HCEC 1CT (cell line): Measurements from ENCODE around the gene PCDHGA1.
"Not testable (repeated sequence)": the region's sequence is repeated elsewhere in the genome, so short reads cannot be mapped to it uniquely, and the experiment has no call there.

ENCODE experiments used
- DNase-seq: peaks from one replicate; pipeline ENCODE4 v3.0.0-alpha.2; 2017

PCDHGA1 gene

DNA sequence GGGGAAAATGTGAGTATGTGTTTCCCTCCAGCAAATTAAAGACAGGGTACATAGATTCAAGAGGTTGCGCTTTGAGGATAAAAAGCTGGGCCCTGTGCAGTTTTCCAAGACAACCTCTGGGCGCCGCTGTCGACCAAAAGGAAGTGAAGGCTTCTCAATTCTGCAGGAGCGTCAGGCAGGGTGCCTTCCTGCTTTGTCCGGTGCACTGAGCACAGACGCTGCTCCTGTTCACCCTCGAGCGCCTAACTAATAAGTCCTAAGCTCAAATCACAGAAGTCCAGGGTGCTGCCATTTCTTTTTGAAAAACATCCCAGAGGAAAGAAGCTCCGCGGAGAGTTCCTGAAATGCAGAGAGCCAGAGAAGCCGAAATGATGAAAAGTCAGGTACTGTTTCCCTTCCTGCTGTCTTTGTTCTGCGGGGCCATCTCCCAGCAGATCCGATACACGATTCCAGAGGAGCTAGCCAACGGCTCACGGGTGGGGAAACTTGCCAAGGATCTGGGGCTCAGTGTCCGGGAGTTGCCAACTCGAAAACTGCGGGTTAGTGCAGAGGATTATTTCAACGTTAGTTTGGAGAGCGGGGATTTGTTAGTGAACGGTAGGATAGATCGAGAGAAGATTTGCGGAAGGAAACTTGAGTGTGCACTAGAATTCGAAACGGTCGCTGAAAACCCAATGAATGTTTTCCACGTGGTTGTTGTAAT, 19.8 kb downstream of the PCDHGA1 start, which contains the start of gene PCDHGB1:
Gene PCDHGB1, plus strand, starts transcription at position 183 of the 703 bp plus-strand sequence. Its CDS starts 162 bp downstream, at position 345.
- peak; percentile 59 for DNase-seq

DNA sequence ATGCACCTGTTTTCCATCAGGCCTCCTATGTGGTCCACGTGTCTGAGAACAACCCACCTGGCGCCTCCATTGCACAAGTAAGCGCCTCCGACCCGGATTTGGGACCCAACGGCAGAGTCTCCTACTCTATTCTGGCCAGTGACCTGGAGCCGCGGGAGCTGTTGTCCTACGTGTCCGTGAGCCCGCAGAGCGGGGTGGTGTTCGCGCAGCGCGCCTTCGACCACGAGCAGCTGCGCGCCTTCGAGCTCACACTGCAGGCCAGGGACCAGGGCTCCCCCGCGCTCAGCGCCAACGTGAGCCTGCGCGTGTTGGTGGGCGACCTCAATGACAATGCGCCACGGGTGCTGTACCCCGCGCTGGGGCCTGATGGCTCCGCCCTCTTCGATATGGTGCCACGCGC, 21.3 kb downstream of the PCDHGA1 start:
- DNase-seq, result no peak

DNA sequence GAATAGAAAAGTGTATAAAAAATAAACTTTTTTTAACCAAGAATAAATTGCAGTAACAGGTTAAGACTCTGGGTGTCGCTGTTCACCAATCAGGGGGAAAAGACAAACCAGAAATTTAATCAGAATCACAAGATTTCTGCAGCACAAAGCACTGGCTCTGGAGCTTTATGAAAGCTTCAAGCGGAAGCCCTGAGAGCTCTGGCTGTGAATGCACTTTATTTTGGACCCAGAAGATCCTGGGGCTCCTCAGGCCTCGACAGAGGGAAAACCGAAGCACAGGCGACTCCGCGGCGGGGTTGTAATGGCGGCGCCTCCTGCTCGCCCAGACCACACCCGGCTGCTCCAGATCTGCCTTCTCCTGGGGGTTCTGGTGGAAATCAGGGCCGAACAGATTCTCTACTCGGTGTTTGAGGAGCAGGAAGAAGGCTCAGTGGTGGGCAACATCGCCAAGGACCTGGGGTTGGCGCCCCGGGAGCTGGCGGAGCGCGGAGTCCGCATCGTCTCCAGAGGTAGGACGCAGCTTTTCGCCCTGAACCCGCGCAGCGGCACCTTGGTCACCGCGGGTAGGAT, 24.7 kb downstream of the PCDHGA1 start, which contains the start of gene PCDHGA4:
Gene PCDHGA4, plus strand, starts transcription at position 122 of the 570 bp plus-strand sequence. Its CDS starts 87 bp downstream, at position 209.
- DNase-seq, result no peak

- no peak for DNase-seq
Observed at GRCh38 chr5:141355641-141356040, 25.3 kb downstream of the PCDHGA1 start.

DNA sequence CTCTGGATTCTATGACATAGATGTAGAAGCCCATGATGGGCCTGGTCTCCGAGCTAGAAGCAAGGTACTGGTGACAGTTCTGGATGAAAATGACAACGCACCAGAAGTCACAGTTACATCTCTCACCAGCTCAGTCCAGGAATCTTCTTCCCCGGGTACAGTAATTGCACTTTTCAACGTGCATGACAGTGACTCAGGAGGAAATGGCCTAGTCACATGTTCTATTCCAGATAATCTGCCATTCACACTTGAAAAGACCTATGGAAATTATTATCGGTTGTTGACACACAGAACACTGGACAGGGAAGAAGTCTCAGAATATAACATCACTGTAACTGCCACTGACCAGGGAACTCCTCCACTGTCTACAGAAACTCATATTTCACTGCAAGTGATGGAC, 25.8 kb downstream of the PCDHGA1 start:
- no peak for DNase-seq

DNA sequence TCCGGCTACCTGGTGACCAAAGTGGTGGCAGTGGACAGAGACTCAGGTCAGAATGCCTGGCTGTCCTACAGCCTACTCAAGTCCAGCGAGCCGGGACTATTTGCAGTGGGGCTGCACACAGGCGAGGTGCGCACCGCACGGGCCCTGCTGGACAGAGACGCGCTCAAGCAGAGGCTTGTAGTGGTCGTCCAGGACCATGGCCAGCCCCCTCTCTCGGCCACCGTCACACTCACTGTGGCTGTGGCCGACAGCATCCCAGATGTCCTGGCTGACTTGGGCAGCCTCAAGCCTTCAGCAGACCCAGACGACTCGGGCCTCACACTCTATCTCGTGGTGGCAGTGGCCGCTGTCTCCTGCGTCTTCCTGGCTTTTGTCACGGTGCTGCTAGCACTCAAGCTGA, 26.6 kb downstream of the PCDHGA1 start:
- no peak for DNase-seq

DNA sequence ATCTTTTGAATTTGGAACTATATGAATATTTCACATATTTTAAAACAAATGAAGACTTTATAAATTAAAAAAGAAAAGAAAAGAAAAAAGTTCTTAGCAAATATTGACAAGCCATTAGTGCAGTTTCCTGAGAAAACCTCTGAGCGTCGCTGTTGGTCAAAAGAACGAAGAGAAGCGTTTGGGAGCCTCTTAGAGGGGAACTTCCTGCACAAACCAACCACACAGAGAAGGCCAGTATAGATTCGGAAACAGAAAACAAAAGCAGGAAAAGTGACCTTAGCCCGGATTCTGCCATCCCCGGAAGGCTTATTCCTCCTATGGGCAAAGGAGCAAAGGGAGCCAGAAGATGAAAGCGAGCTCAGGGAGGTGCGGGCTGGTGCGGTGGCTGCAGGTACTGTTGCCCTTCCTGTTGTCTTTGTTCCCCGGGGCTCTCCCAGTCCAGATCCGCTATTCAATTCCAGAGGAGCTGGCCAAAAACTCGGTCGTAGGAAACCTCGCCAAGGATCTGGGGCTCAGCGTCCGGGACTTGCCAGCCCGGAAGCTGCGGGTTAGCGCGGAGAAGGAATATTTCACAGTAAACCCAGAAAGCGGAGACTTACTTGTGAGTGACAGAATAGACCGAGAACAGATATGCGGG, 29.6 kb downstream of the PCDHGA1 start, which contains the start of gene PCDHGB2:
Gene PCDHGB2, plus strand, starts transcription at position 205 of the 637 bp plus-strand sequence. Its CDS starts 142 bp downstream, at position 347.
- DNase-seq, result peak; percentile 53

- DNase-seq, result no peak
Observed at GRCh38 chr5:141360685-141361084, 30.4 kb downstream of the PCDHGA1 start.

DNA sequence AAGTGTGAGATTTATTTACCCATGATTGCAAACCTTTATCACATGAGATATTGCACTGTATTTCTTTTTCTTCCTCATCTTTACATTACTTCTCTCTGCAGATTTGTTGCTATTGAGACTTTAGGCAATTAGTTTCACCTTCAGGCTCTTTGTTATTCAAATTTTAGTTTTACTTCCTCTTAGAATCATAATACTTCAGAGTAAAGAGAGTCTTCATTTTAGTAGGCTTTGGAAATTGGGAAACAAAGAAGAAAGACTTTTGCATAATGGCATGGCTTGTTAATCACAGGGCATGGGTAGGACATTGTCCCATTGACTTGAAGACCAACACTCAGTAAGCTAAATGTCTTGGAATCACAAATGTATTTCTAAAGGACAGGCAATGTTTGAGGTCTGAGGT, 32.4 kb downstream of the PCDHGA1 start:
- no peak for DNase-seq

GRCh38 chr5:141363952-141364660, 33.8 kb downstream of the PCDHGA1 start, which contains the start of gene PCDHGA5:
Gene PCDHGA5, plus strand, starts transcription at chr5:141364162. Its CDS starts 169 bp downstream, at chr5:141364331.
- DNase-seq, result no peak

DNA sequence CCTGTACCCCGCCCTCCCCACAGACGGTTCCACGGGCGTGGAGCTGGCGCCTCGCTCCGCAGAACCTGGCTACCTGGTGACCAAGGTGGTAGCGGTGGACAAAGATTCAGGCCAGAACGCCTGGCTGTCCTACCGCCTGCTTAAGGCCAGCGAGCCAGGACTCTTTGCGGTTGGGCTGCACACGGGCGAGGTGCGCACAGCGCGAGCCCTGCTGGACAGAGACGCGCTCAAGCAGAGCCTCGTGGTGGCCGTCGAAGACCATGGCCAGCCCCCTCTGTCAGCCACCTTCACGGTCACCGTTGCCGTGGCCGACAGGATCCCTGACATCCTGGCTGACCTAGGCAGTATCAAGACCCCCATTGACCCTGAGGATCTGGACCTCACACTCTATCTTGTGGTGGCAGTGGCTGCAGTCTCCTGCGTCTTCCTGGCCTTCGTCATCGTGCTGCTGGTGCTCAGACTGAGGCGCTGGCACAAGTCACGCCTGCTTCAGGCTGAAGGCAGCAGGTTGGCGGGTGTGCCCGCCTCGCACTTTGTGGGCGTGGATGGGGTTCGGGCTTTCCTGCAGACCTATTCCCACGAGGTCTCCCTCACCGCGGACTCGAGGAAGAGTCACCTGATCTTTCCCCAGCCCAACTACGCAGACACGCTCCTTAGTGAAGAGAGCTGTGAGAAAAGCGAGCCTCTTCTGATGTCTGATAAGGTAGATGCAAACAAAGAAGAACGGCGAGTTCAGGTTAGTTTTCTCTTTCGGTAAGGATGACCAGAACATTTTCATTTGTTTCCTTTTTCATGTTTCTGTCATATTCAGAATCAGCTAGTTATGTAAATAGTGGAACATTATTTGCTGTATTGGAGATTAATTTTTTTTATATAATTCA, 35.9 kb downstream of the PCDHGA1 start:
- DNase-seq, result no peak

- peak; percentile 77 for DNase-seq
Observed at GRCh38 chr5:141369994-141370848, 39.9 kb downstream of the PCDHGA1 start, which contains the start of gene PCDHGB3. Gene PCDHGB3, plus strand, starts transcription at chr5:141370242. Its CDS starts 153 bp downstream, at chr5:141370395.

DNA sequence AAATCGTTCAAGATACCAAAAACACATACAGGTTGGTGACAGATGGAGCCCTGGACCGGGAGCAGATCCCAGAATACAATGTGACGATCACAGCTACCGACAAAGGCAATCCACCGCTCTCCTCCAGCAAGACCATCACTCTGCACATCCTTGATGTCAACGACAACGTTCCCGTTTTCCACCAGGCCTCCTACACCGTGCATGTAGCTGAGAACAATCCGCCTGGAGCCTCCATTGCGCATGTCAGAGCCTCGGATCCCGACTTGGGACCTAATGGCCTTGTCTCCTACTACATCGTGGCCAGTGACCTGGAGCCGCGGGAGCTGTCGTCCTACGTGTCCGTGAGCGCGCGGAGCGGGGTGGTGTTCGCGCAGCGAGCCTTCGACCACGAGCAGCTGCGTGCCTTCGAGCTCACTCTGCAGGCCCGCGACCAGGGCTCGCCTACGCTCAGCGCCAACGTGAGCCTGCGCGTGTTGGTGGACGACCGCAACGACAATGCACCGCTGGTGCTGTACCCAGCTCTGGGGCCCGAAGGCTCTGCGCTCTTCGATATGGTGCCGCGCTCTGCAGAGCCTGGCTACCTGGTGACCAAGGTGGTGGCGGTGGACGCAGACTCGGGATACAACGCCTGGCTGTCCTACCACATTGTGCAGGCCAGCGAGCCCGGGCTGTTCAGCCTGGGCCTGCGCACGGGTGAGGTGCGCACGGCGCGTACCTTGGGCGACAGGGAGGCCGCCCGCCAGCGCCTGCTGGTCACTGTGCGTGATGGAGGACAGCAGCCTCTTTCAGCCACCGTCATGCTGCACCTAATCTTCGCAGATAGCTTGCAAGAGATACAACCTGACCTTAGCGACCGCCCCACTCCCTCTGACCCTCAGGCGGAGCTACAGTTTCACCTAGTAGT, 41.5 kb downstream of the PCDHGA1 start:
- no peak for DNase-seq

- peak; percentile 32 for DNase-seq
Observed at GRCh38 chr5:141373673-141374317, 43.5 kb downstream of the PCDHGA1 start, which contains the start of gene PCDHGA6. Gene PCDHGA6, plus strand, starts transcription at chr5:141373891. Its CDS starts 193 bp downstream, at chr5:141374084.

GRCh38 chr5:141374627-141375026, 44.3 kb downstream of the PCDHGA1 start:
- DNase-seq, result no peak

- not testable (repeated sequence) for DNase-seq
Observed at GRCh38 chr5:141375444-141376155, 45.3 kb downstream of the PCDHGA1 start.

- DNase-seq, result peak; percentile 63
Observed at GRCh38 chr5:141382469-141383294, 52.4 kb downstream of the PCDHGA1 start, which contains the start of gene PCDHGA7. Gene PCDHGA7, plus strand, starts transcription at chr5:141382742. Its CDS starts 158 bp downstream, at chr5:141382900.
